Measurements from ENCODE around the gene MRPL53.

DNA sequence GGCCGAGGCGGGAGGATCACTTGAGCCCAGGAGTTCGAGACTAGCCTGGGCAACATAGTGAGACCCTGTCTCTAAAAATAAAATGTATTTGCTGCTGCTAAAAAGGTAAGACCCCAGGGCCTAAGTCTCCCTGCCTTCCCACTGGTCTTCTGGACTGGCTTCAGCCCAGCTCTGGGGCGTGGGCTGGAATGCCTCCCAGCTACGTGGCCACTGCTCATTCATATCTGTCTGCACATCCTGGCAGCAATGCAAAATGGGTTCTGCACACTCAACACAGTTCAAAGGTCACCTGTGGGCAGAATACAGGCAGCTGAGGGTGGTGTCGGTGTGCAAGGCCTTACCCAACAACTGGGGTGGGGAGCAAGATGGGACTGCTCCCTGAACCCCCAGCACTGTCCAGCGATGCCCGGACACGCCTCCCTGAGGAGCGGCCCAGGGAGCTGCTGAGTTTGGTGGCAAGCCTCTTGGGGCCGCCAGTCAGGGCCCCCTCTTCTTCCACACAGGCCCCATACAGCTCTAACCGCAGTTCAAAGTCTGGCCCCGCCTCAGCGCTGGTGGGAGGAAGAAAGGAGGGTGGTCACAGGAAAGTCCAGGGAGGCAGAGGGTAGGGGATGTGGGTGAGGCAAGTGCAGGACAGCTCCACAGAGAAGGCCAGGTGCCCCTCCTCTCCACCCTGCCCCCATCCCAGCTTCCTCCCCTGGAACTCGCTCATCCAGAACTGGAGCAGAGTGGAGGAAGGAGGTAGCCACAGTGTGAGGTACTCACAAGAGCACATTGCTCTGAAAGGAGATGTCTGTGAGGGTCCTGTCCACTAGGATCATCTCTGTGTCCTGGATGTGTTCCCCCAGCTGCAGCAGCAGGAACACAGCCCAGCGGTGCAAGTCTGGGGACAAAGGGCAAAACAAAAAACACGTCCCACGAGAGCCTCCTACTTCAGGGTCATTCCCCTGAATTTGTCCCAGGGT, 42.7 kb downstream of the MRPL53 start:
- TF ChIP-seq, protein P1, sequence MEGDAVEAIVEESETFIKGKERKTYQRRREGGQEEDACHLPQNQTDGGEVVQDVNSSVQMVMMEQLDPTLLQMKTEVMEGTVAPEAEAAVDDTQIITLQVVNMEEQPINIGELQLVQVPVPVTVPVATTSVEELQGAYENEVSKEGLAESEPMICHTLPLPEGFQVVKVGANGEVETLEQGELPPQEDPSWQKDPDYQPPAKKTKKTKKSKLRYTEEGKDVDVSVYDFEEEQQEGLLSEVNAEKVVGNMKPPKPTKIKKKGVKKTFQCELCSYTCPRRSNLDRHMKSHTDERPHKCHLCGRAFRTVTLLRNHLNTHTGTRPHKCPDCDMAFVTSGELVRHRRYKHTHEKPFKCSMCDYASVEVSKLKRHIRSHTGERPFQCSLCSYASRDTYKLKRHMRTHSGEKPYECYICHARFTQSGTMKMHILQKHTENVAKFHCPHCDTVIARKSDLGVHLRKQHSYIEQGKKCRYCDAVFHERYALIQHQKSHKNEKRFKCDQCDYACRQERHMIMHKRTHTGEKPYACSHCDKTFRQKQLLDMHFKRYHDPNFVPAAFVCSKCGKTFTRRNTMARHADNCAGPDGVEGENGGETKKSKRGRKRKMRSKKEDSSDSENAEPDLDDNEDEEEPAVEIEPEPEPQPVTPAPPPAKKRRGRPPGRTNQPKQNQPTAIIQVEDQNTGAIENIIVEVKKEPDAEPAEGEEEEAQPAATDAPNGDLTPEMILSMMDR (IDR thresholded peaks at IDR 0.05 in 8 of 11, conservative IDR thresholded peaks at IDR 0.05 in 3 of 11) = no peak
- TF ChIP-seq POLR2AphosphoS5 (IDR thresholded peaks at IDR 0.05) = no peak

Measured in spleen (tissue), 7 donors.